HK-2 (cell line): ENCODE results near the gene RTP5.
"Not testable (repeated sequence)": the region's sequence is repeated elsewhere in the genome, so short reads cannot be mapped to it uniquely, and the experiment has no call there.

Experiments
- DNase-seq: peaks from one replicate; pipeline ENCODE4 v3.0.0-alpha.2; 2018; ENCODE audit not compliant: unreplicated experiment

The RTP5 gene

GRCh38 chr2:241869087-241869961 lies at the start of gene RTP5:
TSS of gene RTP5 (plus strand) at chr2:241869729. CDS start at chr2:241869757, 28 bp downstream.
- DNase-seq: no peak

GRCh38 chr2:241819947-241820624 lies 49.4 kb upstream of the RTP5 start:
- DNase-seq: not testable (repeated sequence)

DNA sequence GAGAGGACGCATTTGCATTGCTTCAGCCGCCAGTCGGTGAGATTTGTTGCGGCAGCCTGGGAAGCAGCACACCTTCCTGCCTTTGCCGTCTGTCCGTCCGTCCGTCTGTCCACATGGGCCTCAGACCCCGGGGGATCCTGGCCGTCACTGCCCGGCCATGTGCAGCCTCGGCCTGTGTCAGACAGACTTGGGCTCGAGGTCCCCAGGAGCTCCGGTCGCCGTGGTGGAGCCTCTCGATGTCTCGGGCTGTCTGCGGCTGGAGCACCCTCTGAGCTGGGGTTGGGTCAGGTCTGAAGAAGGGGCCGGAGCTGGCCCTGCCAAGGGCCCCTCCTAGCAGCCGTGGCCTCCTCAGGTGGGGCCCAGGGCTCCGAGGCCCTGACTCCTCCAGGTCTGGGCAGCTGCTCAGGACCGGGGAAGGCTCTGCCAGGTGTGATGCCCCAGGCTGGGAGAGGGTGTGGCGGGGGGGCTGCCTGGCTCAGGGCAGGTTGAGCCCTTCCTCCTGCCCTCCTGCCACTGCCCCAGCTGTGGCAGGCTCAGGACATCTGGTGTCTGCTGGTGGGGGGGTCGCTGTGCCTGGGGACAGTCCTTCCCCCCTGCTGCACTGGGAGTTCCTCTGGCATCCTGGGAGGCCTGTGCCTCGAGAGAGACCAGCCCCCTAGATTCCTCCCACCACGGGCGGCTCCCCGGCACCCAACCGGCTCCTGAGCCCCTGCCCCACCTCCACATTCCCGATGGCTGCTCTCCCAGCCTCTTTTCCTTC lies 48.7 kb upstream of the RTP5 start:
- no peak for DNase-seq

DNA sequence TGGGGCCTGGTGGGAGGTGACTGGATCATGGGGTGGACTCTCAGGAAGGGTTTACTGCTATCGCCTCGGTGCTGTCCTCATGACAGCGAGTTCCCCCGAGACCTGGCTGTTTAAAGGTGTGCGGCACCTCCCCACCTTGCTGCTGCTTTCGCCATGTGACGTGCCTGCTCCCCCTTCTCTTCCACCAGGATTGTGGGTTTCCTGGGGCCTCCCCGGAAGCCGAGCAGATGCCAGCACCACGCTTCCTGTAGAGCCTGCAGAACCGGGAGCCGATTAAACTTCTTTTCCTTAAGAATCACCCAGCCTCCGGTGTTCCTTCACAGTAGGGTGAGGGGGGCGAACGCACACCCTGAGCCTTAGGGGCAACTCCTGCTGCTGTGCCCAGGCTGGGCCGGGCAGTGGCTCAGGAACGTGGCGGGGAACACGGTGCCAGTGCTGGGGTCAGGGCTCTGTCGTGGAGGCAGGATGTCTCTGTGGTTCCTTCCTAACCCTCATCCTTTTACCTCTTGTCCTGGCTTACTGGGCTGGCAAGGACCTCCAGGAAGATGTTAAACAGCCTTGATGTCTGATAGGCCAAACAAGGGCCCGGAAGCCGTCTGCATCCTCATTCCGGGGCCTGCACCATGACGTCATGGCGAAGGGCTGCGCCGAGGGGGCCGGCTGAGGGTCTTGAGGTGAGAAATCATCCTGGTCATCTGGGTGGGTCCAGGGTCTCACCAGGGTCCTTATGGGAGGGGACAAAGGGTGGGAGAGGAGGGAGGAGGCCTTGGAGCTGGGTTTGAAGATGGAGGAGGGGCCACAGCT lies 47.9 kb upstream of the RTP5 start:
- DNase-seq: no peak

DNA sequence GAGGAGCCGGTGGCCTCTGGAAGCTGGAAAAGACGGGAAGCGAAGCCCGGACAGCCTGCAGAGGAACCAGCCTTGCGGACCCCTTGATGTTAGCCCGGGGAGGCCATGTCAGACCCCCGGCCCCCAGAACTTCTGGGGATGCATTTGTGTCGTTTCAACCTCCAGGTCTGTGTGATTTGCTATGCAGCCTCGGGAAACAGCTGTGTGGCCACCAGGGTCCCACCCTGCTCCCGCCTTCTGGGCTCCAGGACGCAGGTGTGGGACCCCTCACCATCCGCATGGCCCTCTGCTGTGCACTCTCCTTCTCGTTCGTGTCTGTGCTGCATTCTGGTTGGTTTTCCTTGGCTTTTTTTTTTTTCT lies 47.3 kb upstream of the RTP5 start:
- DNase-seq: no peak

- not testable (repeated sequence) for DNase-seq
Measured at GRCh38 chr2:241823531-241824437, 45.7 kb upstream of the RTP5 start.

- no peak for DNase-seq
Measured at GRCh38 chr2:241827394-241827793, 42.1 kb upstream of the RTP5 start.

DNA sequence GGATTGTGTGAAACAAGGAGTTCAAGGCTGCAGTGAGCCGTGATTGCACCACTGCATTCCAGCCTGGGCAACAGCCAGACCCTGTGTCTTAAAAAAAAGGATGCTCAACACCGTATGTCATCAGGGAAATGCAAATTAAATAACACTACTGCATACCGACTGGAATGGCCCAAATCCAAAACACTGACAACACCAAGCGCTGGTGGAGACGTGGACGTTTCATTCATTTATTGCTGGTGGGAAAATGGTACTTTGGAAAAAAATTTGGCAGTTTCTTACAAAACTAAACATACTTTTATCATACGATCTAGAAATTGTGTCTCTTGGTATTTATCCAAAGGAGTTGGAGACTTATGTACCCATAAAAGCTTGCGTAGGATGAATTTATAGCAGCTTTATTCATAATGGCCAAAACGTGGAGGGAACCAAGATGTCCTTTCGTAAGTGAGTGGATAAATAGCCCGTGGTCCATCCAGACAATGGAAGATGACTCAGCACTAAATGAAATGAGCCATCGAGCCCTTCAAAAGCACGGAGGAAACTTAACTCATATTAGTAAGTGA lies 36.3 kb upstream of the RTP5 start:
- no peak for DNase-seq

DNA sequence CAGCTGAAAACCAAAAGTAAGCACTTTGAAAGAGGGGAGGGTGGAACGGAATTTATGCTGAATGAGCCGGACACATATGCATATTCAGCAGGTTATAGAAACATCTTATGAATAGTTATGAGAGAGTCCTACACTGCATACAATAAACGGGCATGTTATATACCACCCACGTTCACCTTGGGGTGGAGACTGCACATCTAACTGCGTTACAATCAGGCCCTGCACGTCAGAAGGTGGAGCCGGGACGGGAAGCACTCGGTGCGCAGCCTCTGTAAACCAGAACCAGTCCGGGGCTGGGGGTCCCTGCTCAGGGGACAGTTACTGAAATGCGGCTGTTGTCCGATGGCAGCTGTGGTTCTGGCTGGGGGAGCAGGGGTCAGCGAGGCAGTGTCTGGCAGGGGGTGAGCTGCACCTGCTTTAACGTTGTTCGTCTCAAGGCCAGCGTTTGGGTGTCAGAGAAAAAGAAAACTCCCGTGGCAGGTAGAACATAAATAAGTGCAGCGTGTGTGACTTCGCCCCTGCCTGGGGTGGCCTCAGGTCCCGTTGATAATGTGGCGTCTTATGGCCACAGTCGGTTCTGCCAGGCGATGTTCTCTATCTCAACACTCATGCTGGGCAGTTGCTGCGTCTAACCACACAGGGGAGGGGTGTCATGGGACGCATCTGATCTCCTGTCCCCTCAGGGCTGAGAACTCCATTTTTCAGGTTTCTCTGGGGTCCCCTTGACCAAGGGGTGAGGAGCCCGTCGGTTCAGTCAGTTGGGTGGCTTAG lies 35.6 kb upstream of the RTP5 start:
- DNase-seq: not testable (repeated sequence)

GRCh38 chr2:241834527-241835210 lies 34.9 kb upstream of the RTP5 start:
- DNase-seq: no peak

GRCh38 chr2:241835611-241836010 lies 33.9 kb upstream of the RTP5 start:
- no peak for DNase-seq

DNA sequence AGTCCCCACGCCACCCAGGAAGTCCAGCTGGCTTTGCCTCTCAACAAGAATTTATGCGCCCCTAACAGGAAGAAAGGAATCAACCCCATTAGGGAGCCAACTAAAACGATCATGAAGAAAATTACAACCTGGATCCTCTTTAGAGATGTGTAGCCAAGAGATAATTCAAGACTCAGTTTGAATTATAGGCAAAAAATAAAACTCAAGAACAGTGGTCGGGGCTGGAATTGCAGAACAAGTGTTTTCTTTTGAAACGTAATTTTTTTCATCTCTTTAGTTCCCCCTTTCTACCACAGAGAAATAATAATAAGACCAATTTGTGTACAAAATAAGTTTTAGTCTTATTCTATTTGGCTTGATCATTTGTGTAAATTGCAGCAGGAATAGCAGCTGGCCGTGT lies 33.2 kb upstream of the RTP5 start:
- no peak for DNase-seq

- DNase-seq: no peak
Measured at GRCh38 chr2:241837197-241837965, 32.1 kb upstream of the RTP5 start.

GRCh38 chr2:241841181-241842066 lies 28.1 kb upstream of the RTP5 start:
- no peak for DNase-seq

GRCh38 chr2:241842067-241842415 lies 27.5 kb upstream of the RTP5 start:
- DNase-seq: no peak

DNA sequence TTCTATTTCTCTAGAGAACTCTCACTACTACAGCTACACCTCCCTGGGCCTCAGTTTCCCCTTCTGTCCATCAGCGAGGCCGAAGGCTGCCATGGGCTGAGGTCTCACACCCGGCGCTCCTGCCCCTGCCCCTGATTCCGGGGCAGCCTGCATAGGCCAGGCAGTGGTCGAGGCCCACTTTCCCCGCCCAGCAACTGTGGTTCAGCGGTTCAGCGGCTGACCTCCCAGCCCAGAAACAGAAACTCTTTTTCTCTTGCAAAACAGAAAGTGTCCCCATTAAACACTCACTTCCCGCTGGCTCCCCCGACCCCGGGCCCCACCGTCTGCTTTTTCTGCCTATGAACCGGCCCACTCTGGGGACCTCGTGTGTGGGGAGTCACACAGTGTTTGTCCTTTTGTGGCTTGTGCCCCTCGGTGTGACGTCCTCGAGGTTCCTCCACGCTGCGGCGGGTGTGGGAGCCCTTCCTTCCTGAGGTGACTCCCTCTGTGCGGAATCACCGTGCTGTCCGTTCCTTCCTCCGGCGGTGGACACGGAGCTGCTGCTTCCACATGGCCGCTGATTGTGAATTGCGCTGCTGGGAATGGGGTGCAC lies 26.8 kb upstream of the RTP5 start:
- DNase-seq: no peak
